AG04450 (cell line): ENCODE results near the gene SARDH. TPM values are rescaled to one million over a fixed set of nuclear protein-coding genes. Genes with fewer than 3 reads are reported as not detected.

Experiments
- CTCF ChIA-PET: fragments of 300-600, 350-600 bp; formaldehyde crosslinking; extraction: SDS; loops from one replicate; lab custom pipeline; 2022; ENCODE audit warnings: antibody characterized with exemption, inconsistent platforms; lab: Charles Lee
- POLR2A ChIA-PET: fragments of 350-600 bp; formaldehyde crosslinking; extraction: SDS; loops from one replicate; lab custom pipeline; 2021; ENCODE audit warnings: antibody characterized with exemption, inconsistent platforms; lab: Yijun Ruan, JAX
- DNase-seq: peaks from one replicate; pipeline ENCODE4 v3.0.0-alpha.2; 2011; ENCODE audit warnings: low read depth, low spot score
- H3K27ac ChIP-seq: one replicate; pipeline ENCODE4 v1.5.1; 2012; ENCODE audit warnings: low read depth, low read length, control low read depth
- H3K27me3 ChIP-seq: one replicate; pipeline ENCODE4 v1.6.0; 2012; ENCODE audit warnings: low read length; ENCODE audit not compliant: control insufficient read depth, insufficient read depth
- H3K4me3 ChIP-seq: 2 replicates; pipeline ENCODE4 v1.5.1; 2011; ENCODE audit warnings: mild to moderate bottlenecking, low read depth, low read length, control low read depth
- H3K9me3 ChIP-seq: 2 replicates; pipeline ENCODE4 v1.5.1; 2012; ENCODE audit warnings: low read length; ENCODE audit not compliant: control insufficient read depth, insufficient read depth
- polyA plus RNA-seq: library from polyadenylated mRNA; depleted of rRNA; stranded (reverse); fragments of >200 nt; gene quantifications from 2 replicates; pipeline ENCODE4 v1.2.3, GENCODE V29; 2011
- TF ChIP-seq, protein P1 (sequence below): IDR thresholded peaks from 2 replicates; pipeline ENCODE4 v1.5.1; 2011; ENCODE audit warnings: low read depth, low read length, control low read depth, inconsistent platforms

Gene SARDH
- polyA plus RNA-seq, 1 experiment, result 1.3 TPM

DNA sequence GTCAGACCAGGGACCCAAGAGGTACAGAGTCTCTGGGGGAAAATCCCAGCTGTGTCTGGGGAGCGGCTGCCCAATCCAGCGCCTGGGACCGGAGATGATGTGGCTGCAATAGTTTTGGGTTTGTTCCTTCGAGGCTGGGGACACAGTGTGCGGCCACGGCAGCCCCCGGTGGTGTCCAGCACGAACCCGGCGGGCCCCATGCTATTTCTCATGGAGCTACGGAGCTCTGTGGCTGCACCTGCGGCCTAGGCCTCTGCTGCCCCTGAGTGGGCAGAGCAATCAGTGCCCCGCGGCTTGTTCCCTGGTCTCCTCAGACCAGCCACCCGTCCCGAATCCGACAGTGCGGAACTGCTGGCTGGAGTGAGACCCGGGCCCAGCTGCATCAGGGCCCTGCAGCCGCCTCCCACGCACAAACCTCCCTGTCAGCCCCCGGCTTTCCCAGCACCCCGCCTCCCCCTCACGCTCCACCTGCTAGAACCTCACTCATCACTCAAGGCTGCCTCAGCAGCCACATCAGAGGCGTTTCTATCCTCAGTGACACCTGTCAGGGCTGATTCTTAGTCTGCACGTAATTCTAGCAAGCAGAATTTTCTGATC lies 29.0 kb downstream of the SARDH start:
- ChIA-PET POLR2A (no interaction called here), CTCF (no interaction called here)
- Histone ChIP-seq H3K27ac (no peak overlapping the region), H3K4me3 (no peak overlapping the region), H3K9me3 (no peaks in the 10 kb centered on the region; the same call in 1 of the 2 replicates), H3K27me3 (no peaks in the 10 kb centered on the region)
- no peak for DNase-seq
- TF ChIP-seq, protein P1, sequence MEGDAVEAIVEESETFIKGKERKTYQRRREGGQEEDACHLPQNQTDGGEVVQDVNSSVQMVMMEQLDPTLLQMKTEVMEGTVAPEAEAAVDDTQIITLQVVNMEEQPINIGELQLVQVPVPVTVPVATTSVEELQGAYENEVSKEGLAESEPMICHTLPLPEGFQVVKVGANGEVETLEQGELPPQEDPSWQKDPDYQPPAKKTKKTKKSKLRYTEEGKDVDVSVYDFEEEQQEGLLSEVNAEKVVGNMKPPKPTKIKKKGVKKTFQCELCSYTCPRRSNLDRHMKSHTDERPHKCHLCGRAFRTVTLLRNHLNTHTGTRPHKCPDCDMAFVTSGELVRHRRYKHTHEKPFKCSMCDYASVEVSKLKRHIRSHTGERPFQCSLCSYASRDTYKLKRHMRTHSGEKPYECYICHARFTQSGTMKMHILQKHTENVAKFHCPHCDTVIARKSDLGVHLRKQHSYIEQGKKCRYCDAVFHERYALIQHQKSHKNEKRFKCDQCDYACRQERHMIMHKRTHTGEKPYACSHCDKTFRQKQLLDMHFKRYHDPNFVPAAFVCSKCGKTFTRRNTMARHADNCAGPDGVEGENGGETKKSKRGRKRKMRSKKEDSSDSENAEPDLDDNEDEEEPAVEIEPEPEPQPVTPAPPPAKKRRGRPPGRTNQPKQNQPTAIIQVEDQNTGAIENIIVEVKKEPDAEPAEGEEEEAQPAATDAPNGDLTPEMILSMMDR, result no peak

DNA sequence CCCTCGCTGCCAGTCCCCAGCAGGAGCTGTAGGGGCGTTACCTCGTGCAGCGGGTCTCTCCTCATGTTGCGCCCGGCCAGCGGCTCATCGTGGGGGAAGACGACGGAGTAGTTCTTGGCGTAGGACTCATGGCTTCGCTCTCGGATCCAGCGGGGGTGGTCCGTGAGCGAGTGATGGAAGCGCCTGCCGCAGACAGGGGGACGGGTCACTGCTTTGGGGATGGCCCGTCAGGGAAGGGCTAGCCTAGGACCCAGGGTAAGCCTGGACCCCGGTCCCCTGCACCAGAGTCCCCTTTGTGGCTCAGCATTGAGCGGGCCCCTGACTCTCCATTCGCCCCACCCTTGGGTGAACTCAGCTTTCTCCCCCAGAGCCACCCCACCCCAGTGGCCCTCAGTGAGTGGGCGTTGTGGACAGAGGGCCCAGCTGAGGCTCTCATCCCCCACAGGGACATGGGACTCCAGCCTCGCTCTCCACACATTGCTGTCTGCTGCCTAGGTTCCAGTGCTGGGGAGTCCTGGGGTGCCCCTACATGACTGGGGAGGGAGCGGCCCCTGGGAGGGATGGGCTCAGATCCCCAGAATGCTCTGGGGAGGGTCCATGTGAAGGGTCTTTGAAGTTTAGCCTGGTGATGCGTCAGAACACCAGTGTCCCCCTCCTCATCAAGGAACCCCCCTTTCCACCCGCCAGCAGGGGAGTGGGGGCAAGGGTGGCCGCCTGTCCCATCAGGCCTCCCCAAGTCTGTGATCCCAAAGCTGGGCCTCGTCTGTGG lies 29.7 kb downstream of the SARDH start:
- Histone ChIP-seq H3K4me3 (no peak overlapping the region), H3K27me3 (peaks cover 3% of the 10 kb centered on the region), H3K27ac (no peak overlapping the region), H3K9me3 (no peaks in the 10 kb centered on the region; the same call in 1 of the 2 replicates)
- TF ChIP-seq, protein P1, result no peak
- no peak for DNase-seq
- CTCF ChIA-PET, result no interaction called here
- POLR2A ChIA-PET, result no interaction called here

DNA sequence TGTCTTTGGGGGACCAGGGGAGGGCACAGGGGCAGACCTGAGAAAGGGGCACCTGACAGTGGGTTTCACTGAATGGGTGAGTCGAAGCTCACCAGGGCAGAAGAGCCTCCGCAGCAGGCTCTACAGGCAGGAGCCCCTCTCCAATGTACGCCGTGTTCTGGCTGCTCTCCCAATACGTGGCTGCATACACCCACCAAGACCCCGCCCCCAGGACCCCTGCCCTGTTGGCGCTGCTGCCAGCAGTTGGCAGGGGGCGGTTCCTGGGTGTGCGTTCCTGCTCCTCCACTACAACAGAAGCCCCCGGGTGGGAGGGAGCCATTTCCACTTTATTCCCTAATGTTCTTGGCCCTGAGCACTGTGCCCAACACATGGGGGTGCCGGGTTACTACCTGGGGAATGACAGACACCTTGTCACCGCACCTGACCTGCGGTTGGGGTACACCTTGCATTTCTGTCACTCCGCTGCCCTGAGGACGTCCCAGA lies 30.3 kb downstream of the SARDH start:
- POLR2A ChIA-PET, result no interaction called here
- TF ChIP-seq, protein P1, result no peak
- no peaks in the 10 kb centered on the region; the same call in 1 of the 2 replicates for H3K9me3 ChIP-seq
- no peak for DNase-seq
- H3K27me3 ChIP-seq, result peaks cover 3% of the 10 kb centered on the region
- no peak overlapping the region for H3K27ac ChIP-seq
- no peak overlapping the region for H3K4me3 ChIP-seq
- CTCF ChIA-PET, result no interaction called here

DNA sequence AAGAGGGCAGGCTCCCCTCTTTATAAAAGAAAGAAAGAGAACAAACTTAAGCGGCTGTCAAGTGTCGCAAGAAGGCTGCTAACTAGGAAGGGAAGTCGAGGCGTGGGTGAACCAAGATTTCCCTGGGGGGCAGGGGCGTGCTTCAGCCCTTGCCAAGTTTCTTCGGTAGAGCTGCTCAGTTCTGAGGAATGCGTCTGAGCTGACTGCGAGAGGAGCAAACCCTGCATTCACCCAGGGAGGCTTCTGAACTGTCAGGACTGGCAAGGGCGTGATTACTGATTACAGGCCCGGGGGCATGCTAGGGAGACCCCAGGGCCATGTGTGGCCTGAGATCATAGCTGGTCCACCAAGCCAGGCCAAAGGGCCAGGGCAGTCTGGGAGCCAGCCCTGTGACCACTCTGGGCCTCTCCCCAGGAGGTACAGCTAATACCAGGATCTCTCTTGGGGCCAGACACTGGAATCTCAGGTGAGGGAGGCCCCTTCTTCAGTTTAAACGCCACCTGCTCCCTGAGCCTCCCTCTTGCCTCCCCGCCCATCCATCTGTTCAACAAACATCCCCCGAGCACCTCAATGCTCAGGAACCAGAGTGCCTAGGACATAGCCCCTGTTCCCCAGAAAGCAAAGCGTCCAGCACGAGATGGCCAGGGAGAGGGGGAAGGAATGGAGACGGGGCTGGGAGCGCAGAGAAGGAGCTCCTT lies 30.9 kb downstream of the SARDH start:
- ChIA-PET POLR2A (no interaction called here), CTCF (no interaction called here)
- DNase-seq, result no peak
- TF ChIP-seq, protein P1, result no peak
- H3K4me3 ChIP-seq, result no peak overlapping the region
- H3K27me3 ChIP-seq, result peaks cover 3% of the 10 kb centered on the region
- H3K27ac ChIP-seq, result no peak overlapping the region
- H3K9me3 ChIP-seq, result no peaks in the 10 kb centered on the region; the same call in 1 of the 2 replicates
